SKM-1 (cell line): Measurements from ENCODE around the gene GATA6.

Experiments used
- DNase-seq: peaks from one replicate; lab custom pipeline; 2025; ENCODE audit not compliant: unreplicated experiment; lab: John Stamatoyannopoulos, UW

GATA6 gene

DNA sequence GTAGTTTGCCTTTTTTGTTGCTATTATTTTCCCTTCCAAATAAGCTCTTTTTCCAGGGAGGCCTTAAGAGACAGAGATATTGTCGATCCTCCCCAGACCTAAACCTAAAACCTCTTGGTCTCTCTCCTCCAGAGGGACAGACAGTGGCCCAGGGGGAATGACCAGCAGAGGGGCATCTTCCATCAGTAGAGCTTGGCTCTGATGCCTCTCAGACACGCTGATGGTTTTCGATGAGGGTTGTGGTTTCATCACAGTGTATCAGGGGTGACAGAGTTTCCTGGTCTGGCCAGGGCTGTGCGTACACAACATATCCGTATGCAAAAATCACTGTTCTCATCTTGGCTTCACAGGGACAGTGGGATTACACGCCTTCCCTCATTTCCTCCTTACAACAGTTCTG is 68.6 kb downstream of the GATA6 start:
- DNase-seq = no peak

DNA sequence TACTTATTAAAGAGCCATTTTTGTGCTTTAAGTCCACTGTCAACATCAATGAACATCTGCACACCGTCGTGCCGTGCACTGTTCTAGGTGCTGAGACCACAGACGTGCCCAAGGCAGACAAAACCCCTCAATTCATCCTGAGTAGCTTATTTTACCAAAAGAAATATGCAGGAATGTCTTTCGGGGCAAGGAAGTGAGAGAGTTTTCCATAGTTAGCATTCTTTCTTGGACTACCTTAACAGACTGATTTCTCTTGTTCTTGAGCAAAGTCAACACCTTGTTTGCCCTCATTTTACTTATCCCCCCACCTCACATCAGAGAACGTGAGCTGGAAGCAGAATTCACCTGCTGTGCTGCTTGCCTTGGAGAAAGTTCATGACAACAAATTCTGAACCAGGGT is 69.3 kb downstream of the GATA6 start:
- DNase-seq = no peak

- no peak for DNase-seq
These were observed 72.6 kb downstream of the GATA6 start for GRCh38 chr18:22241921-22242361.

GRCh38 chr18:22243513-22243912 is 74.1 kb downstream of the GATA6 start:
- DNase-seq = no peak

GRCh38 chr18:22250026-22250425 is 80.6 kb downstream of the GATA6 start:
- no peak for DNase-seq

- DNase-seq = no peak
These were observed 81.2 kb downstream of the GATA6 start for GRCh38 chr18:22250591-22250996.
